ENCODE results near the gene FIGLA.

The FIGLA gene

DNA sequence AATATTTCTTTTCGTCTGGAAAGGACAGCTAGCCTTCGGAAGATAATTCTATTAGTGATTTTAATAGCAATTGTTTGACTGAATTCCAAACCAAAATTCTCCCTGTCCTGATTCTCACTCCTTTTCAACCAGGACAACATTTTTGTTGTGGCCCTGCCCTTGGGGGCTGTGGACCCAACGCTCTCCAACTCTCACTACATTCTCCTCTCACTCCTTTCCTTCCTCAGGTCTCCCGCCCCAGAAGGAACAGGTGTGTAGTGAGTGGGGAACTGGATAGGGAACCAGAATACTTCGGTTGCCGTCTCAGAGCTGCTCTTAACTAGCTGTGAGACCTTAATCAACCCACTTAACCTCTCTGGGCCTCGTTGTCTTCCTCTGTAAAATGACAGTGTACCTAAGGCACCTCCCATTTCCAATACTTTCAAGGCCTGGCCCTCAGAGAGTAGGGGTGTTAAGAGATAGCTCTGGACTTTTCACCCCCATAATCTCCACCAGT is 21.8 kb downstream of the FIGLA start:
- Histone ChIP-seq H3K27me3 (ENCODE audit: control insufficient read depth, low read length) (peaks cover 45% of the 10 kb centered on the region), H3K4me1 (ENCODE audit: control insufficient read depth, low read length) (peaks cover 13% of the 10 kb centered on the region), H3K79me2 (ENCODE audit: control insufficient read depth, low read length) (peaks cover 4% of the 10 kb centered on the region; the same call in 1 of the 2 replicates), H3K4me2 (ENCODE audit: low read length) (peak overlapping the region; percentile 33; the same call in 1 of the 2 replicates), H3K9me3 (ENCODE audit: control insufficient read depth, insufficient read depth, low read length) (no peaks in the 10 kb centered on the region), H3K9me2 (replicated peaks; ENCODE audit: control insufficient read depth, low read length) (no peaks in the 10 kb centered on the region), H4K20me1 (ENCODE audit: control insufficient read depth, insufficient read depth, low read depth, low read length) (no peaks in the 10 kb centered on the region), H3K36me3 (ENCODE audit: control insufficient read depth, low read length) (no peaks in the 10 kb centered on the region), H3K27ac (ENCODE audit: low read depth, low read length) (no peak overlapping the region), H3F3A (ENCODE audit: control insufficient read depth, insufficient read depth) (no peaks in the 10 kb centered on the region), H3K4me3 (ENCODE audit: low read length) (no peak overlapping the region; the same call in 1 of the 2 replicates)
- TF ChIP-seq CTCF (IDR thresholded peaks at IDR 0.05; ENCODE audit: low read depth, low read length, poor library complexity, severe bottlenecking) (no peak), EZH2phosphoT487 (IDR thresholded peaks at IDR 0.05; ENCODE audit: borderline replicate concordance, low read length) (no peak)

DNA sequence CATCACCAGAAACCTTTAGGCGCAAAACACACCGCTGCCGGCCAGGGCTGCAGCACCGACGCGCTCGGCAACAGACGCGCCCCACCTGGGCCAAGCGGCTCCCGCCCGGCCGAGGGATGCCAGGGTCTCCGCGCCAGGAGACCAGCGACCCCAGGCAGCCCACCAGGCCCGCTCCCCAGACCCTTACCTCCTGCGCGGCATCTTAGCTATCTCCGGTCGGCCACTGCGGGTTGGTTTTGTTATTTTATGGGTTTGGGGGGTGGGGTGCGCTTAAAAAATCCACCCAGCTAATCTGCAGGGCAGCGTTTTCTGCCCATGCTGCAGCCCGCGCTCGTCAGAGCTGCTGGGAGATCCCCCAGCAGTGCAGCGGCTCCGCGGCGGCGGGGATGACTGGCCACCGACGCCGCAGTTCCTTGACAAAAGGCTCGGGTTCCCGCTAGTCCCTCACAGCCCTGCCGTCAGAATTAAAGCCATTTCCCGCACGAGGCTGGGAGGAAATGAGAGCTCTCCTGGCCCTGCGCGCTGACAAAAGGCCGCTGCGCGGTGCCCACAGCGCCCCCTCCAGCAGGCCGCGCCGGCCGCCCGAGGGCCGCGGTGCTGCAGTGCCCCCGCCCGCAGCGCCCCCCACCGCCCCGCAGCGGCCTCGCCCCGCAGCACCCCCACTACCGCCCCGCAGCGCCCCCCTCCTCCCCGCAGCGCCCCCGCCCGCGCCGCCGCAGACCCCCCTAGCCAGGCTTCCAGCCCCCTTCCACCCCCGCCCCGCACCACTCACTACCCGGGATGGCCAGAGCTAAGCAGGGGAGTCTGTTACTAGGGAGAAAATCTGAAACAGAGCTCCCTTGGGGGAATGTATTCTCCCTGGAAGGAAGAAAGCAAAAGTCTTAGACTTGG is 22.5 kb downstream of the FIGLA start, which contains the start of gene ADD2:
TSS of gene ADD2 (minus strand) at position 502 of the 891 bp plus-strand sequence. CDS start 61,792 bp downstream, outside the sequence.
- Histone ChIP-seq H3K4me2 (ENCODE audit: low read length) (peak within 1 kb of the TSS; percentile 61), H3K4me3 (ENCODE audit: low read length) (peak within 1 kb of the TSS; percentile 70), H3F3A (ENCODE audit: control insufficient read depth, insufficient read depth) (no peaks in the 10 kb centered on the region), H3K9me2 (replicated peaks; ENCODE audit: control insufficient read depth, low read length) (no peaks in the 10 kb centered on the region), H3K27ac (ENCODE audit: low read depth, low read length) (no peak within 1 kb of the TSS), H3K36me3 (ENCODE audit: control insufficient read depth, low read length) (no peaks in the 10 kb centered on the region), H3K27me3 (ENCODE audit: control insufficient read depth, low read length) (peaks cover 45% of the 10 kb centered on the region), H3K4me1 (ENCODE audit: control insufficient read depth, low read length) (peaks cover 13% of the 10 kb centered on the region), H3K9me3 (ENCODE audit: control insufficient read depth, insufficient read depth, low read length) (no peaks in the 10 kb centered on the region), H4K20me1 (ENCODE audit: control insufficient read depth, insufficient read depth, low read depth, low read length) (no peaks in the 10 kb centered on the region), H3K79me2 (ENCODE audit: control insufficient read depth, low read length) (peaks cover 4% of the 10 kb centered on the region; the same call in 1 of the 2 replicates)
- TF ChIP-seq CTCF (IDR thresholded peaks at IDR 0.05; ENCODE audit: low read depth, low read length, poor library complexity, severe bottlenecking), result peak; percentile 25
- peak; percentile 42; the same call in 1 of the 2 replicates for TF ChIP-seq EZH2phosphoT487 (IDR thresholded peaks at IDR 0.05; ENCODE audit: borderline replicate concordance, low read length)

DNA sequence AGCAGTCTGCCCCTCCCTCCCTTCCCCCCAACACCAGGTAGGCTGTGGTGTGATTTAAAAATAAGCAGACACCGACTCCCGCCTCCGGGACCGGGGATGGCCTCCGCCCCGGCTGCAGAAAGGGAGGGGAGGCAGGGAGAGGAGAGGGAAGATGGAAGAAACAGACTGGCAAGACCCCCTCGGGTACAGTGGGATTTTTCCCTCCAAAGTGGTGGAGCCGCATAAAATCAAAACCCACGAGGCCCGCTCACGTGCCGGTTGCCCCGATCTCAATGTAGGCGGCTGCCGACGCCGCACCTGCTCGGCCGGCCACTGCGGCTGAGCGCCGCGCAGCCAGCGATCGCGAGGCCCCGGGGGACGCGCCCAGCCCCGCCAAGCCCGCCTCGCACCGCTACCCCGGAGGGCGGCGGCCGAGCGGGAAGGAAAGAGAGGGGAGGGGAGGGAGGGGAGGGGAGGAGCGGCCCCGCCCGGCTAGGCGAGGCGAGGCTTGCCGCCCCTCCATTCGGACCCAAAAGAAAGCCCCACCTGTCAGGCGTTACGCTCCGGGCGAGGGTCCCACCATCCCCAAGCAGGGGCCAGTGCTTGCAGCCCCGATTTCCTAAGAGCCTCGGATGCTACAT is 23.3 kb downstream of the FIGLA start:
- peak overlapping the region; percentile 70 for H3K4me3 ChIP-seq (ENCODE audit: low read length)
- no peaks in the 10 kb centered on the region for H3K9me3 ChIP-seq (ENCODE audit: control insufficient read depth, insufficient read depth, low read length)
- H3K27me3 ChIP-seq (ENCODE audit: control insufficient read depth, low read length), result peaks cover 45% of the 10 kb centered on the region
- no peak overlapping the region for H3K27ac ChIP-seq (ENCODE audit: low read depth, low read length)
- no peaks in the 10 kb centered on the region for H3K9me2 ChIP-seq (replicated peaks; ENCODE audit: control insufficient read depth, low read length)
- no peaks in the 10 kb centered on the region for H3K36me3 ChIP-seq (ENCODE audit: control insufficient read depth, low read length)
- H3K4me2 ChIP-seq (ENCODE audit: low read length), result peak overlapping the region; percentile 61
- H4K20me1 ChIP-seq (ENCODE audit: control insufficient read depth, insufficient read depth, low read depth, low read length), result no peaks in the 10 kb centered on the region
- no peaks in the 10 kb centered on the region for H3F3A ChIP-seq (ENCODE audit: control insufficient read depth, insufficient read depth)
- H3K79me2 ChIP-seq (ENCODE audit: control insufficient read depth, low read length), result peaks cover 4% of the 10 kb centered on the region; the same call in 1 of the 2 replicates
- no peak for TF ChIP-seq CTCF (IDR thresholded peaks at IDR 0.05; ENCODE audit: low read depth, low read length, poor library complexity, severe bottlenecking)
- peaks cover 13% of the 10 kb centered on the region for H3K4me1 ChIP-seq (ENCODE audit: control insufficient read depth, low read length)

Measured in DOHH2 (cell line).